ENCODE data around the gene FANCD2OS.

DNA sequence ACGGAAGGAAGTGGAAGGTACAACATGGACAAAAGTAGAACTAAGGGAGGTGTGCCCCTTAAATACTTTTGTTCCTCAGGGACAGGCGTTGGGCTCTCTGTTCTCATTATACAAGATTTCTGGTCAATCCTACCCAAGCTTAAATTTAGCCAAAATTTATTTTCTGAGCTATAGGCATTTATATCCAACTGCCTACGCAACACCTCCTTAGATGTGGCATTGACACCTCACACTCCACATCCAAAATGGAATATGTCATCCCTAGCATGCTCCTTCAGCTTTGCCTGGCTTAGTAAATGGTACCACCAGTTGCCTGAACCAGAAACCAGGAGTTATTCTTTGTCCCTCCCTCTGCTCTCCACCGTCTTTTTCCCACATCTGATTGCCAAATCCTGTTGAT is 26.2 kb downstream of the FANCD2OS start:
- TF ChIP-seq, protein P1, sequence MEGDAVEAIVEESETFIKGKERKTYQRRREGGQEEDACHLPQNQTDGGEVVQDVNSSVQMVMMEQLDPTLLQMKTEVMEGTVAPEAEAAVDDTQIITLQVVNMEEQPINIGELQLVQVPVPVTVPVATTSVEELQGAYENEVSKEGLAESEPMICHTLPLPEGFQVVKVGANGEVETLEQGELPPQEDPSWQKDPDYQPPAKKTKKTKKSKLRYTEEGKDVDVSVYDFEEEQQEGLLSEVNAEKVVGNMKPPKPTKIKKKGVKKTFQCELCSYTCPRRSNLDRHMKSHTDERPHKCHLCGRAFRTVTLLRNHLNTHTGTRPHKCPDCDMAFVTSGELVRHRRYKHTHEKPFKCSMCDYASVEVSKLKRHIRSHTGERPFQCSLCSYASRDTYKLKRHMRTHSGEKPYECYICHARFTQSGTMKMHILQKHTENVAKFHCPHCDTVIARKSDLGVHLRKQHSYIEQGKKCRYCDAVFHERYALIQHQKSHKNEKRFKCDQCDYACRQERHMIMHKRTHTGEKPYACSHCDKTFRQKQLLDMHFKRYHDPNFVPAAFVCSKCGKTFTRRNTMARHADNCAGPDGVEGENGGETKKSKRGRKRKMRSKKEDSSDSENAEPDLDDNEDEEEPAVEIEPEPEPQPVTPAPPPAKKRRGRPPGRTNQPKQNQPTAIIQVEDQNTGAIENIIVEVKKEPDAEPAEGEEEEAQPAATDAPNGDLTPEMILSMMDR (IDR thresholded peaks at IDR 0.05; ENCODE audit: insufficient read depth, low read length), result no peak
- no peak for TF ChIP-seq POLR2AphosphoS5 (IDR thresholded peaks at IDR 0.05; ENCODE audit: low read depth)
- no peak for TF ChIP-seq GABPA (IDR thresholded peaks at IDR 0.05; ENCODE audit: low read depth)
- TF ChIP-seq SPI1 (IDR thresholded peaks at IDR 0.05; ENCODE audit: borderline replicate concordance, low read depth), result no peak

Measured in HL-60 (cell line).